K562 (cell line): ENCODE data around the gene KRTAP5-5.

ENCODE experiments used
- CTCF ChIP-seq, 3 experiments: IDR thresholded peaks in 2 of 3; conservative IDR thresholded peaks in 1 of 3; 2 replicates each; pipeline ENCODE4 v1.5.1; 2011 to 2012; ENCODE audit warnings: low read length in 3 of 3, mild to moderate bottlenecking in 3 of 3, control low read depth in 2 of 3, improper control_type of control experiment in 1 of 3, inconsistent platforms in 1 of 3, low read depth in 1 of 3, mixed read lengths in 1 of 3, moderate library complexity in 1 of 3; ENCODE audit not compliant: insufficient read depth in 2 of 3
- NBN ChIP-seq: fragments of 450-650 bp; IDR thresholded peaks from 2 replicates; pipeline ENCODE4 v1.6.1; 2016; ENCODE audit warnings: low read depth, mild to moderate bottlenecking
- NCOA6 ChIP-seq: fragments of 450-650 bp; IDR thresholded peaks from 2 replicates; pipeline ENCODE4 v1.6.1; 2017; ENCODE audit warnings: mild to moderate bottlenecking
- NR2F6 ChIP-seq: fragments of 450-650 bp; formaldehyde crosslinking; IDR thresholded peaks from 2 replicates; pipeline ENCODE4 v1.4.0; 2020; ENCODE audit warnings: mild to moderate bottlenecking
- PURB ChIP-seq: sonication (generic); formaldehyde crosslinking; IDR thresholded peaks from 2 replicates; pipeline ENCODE4 v1.9.0; 2021; ENCODE audit warnings: low read depth, mild to moderate bottlenecking, missing genetic modification reagents
- RFX5 ChIP-seq: IDR thresholded peaks from 2 replicates; pipeline ENCODE4 v1.6.1; 2011; ENCODE audit warnings: low read depth, mild to moderate bottlenecking, improper control_type of control experiment, low read length
- RREB1 ChIP-seq: fragments of 250-450 bp; sonication (Bioruptor Pico); IDR thresholded peaks from 2 replicates; pipeline ENCODE4 v1.4.0; 2020
- SRF ChIP-seq, 2 experiments: fragments of 250-450, 450-650 bp in 1 of 2; sonication (Bioruptor Pico) in 1 of 2; sonication (generic) in 1 of 2; formaldehyde crosslinking; IDR thresholded peaks; 2 replicates each; pipeline versions ENCODE4 v1.5.0 to v1.5.1; 2020 to 2022; ENCODE audit warnings: mild to moderate bottlenecking in 1 of 2, missing genetic modification reagents in 1 of 2
- ZNF274 ChIP-seq: IDR thresholded peaks from 2 replicates; pipeline ENCODE4 v1.6.1; 2011; ENCODE audit warnings: low read depth, mild to moderate bottlenecking, low read length, moderate library complexity, borderline replicate concordance
- ZSCAN29 ChIP-seq: fragments of 450-650 bp; IDR thresholded peaks from 2 replicates; pipeline ENCODE4 v1.6.1; 2017

- TF ChIP-seq ZSCAN29: no peak
- TF ChIP-seq PURB: no peak
- no peak for TF ChIP-seq ZNF274
- TF ChIP-seq RREB1 (CRISPR knock-in tag): no peak
- TF ChIP-seq NBN: no peak
- TF ChIP-seq NR2F6 (CRISPR knock-in tag): no peak
- TF ChIP-seq RFX5: no peak
- TF ChIP-seq CTCF (IDR thresholded peaks at IDR 0.05 in 2 of 3, conservative IDR thresholded peaks at IDR 0.05 in 1 of 3; ENCODE audit: insufficient read depth in 2 of 3, low read depth in 1 of 3, low read length in 3 of 3): no peak
- no peak for TF ChIP-seq SRF (CRISPR knock-in tag; IDR thresholded peaks at IDR 0.05)
- TF ChIP-seq NCOA6: no peak
Observed at GRCh38 chr11:1667906-1668305, 38.3 kb downstream of the KRTAP5-5 start.
